ENCODE results near the gene CPD.
"Not testable (repeated sequence)": the region's sequence is repeated elsewhere in the genome, so short reads cannot be mapped to it uniquely, and the experiment has no call there.

The CPD gene

DNA sequence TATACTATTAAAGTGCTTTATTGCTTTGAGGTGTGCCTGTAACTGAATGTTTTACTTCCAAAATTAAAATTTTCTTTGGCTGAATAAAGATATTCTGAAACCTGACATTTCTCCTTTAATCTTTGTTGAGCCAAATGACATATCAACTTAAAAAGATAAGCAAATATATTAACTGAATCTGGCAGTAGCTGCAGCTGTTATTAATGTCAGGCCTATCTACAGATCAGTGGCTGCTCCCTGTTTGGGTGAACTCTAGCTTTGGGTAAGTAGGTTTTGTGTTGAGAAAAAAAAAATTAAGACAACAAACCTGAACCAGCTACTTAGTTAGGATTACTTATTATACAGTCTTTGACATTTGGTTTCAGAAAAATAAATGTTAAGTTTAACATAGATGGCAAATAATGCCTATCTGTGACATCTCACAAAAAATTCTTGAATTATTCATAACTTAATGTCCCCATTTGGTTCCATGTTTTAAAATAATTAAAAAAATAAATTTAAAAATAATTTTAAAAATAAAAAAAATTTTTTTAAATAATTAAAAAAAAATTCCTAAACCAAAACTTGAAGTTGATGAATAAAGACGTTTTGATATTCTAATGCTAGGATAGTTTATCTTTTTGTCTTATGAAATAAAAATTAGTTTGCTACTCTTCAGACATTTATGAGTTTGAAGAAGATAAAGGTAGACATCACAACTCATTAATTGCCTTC lies 19.8 kb downstream of the CPD start:
- no peak for DNase-seq (ENCODE audit: low read depth, low spot score)

DNA sequence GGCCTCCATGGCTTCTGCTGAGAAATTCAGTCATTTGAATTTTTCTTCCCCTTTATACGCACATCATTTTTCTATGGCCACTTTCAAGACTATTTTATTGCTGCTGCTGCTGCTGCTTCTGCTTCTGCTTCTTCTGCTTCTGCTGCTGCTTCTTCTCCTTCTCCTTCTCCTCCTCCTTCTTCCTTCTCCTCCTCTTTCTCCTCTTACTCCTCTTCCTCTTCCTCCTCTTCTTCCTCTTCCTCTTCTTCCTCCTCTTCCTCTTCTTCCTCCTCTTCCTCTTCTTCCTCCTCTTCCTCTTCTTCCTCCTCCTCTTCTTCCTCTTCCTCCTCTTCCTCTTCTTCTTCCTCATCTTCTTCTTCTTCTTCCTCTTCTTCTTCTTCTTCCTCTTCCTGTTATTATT lies 22.4 kb downstream of the CPD start:
- no peak for TF ChIP-seq CTCF (IDR thresholded peaks at IDR 0.05; ENCODE audit: insufficient read depth, low read length, missing control alignments)
- CTCF ChIA-PET, result no interaction called here
- H3K4me3 ChIP-seq (ENCODE audit: low read depth, low read length), result no peak overlapping the region
- DNase-seq (ENCODE audit: low read depth, low spot score), result no peak
- POLR2A ChIA-PET, result no interaction called here

More for the DNA sequence above, 19.8 kb downstream of the CPD start:
- no peak for TF ChIP-seq CTCF (IDR thresholded peaks at IDR 0.05; ENCODE audit: insufficient read depth, low read length, missing control alignments)
- no peak overlapping the region for H3K4me3 ChIP-seq (ENCODE audit: low read depth, low read length)
- CTCF ChIA-PET, result no interaction called here
- POLR2A ChIA-PET, result no interaction called here

GRCh38 chr17:30405161-30405560 lies 26.4 kb downstream of the CPD start:
- no peak for DNase-seq (ENCODE audit: low read depth, low spot score)
- ChIA-PET POLR2A (no interaction called here), CTCF (interaction anchor here (1.7 kb wide), 1 partner anchor 65 kb away, joined by 6 read pairs; no protein-coding TSS in a partner anchor)
- H3K4me3 ChIP-seq (ENCODE audit: low read depth, low read length), result no peak overlapping the region
- no peak for TF ChIP-seq CTCF (IDR thresholded peaks at IDR 0.05; ENCODE audit: insufficient read depth, low read length, missing control alignments)

GRCh38 chr17:30410627-30411026 lies 31.9 kb downstream of the CPD start:
- CTCF ChIA-PET; DNase-seq (ENCODE audit: low read depth, low spot score); H3K4me3 ChIP-seq (ENCODE audit: low read depth, low read length); POLR2A ChIA-PET: not testable (repeated sequence)

DNA sequence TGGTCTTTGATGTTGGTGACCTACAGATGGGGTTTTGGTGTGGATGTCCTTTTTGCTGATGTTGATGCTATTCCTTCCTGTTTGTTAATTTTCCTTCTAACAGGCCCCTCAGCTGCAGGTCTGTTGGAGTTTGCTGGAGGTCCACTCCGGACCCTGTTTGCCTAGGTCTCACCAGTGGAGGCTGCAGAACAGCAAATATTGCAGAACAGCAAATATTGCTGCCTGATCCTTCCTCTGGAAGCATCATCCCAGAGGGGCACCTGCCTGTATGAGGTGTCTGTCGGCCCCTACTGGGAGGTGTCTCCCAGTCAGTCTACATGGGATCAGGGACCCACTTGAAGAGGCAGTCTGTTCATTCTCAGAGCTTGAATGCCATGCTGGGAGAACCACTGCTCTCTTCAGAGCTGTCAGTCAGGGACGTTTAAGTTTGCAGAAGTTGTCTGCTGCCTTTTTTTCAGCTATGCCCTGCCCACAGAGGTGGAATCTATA lies 33.3 kb downstream of the CPD start:
- DNase-seq (ENCODE audit: low read depth, low spot score); POLR2A ChIA-PET; H3K4me3 ChIP-seq (ENCODE audit: low read depth, low read length): not testable (repeated sequence)
- CTCF ChIA-PET, result interaction anchor here (0.8 kb wide), 1 partner anchor 9 kb away, joined by 3 read pairs; no protein-coding TSS in a partner anchor

GRCh38 chr17:30413109-30413508 lies 34.4 kb downstream of the CPD start:
- ChIA-PET POLR2A (no interaction called here), CTCF (no interaction called here)
- no peak for TF ChIP-seq CTCF (IDR thresholded peaks at IDR 0.05; ENCODE audit: insufficient read depth, low read length, missing control alignments)
- DNase-seq (ENCODE audit: low read depth, low spot score), result no peak
- no peak overlapping the region for H3K4me3 ChIP-seq (ENCODE audit: low read depth, low read length)

DNA sequence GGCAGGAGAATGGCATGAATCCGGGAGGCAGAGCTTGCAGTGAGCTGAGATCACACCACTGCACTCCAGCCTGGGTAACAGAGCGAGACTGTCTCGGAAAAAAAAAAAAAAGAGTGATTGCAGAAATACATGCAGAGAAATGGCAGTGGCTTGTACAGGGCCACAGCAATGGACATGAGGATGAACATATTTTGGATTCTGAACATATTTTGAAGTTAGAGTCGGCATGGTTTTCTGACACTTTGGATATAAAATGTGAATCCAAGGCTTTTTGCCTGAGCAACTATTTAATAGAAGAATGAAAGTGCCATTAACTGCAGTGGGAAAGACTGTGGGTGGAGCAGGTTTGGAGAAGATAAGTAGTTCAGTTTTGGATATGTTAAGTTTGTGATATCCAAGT lies 35.8 kb downstream of the CPD start:
- H3K4me3 ChIP-seq (ENCODE audit: low read depth, low read length), result no peak overlapping the region
- POLR2A ChIA-PET, result no interaction called here
- no peak for TF ChIP-seq CTCF (IDR thresholded peaks at IDR 0.05; ENCODE audit: insufficient read depth, low read length, missing control alignments)
- no peak for DNase-seq (ENCODE audit: low read depth, low spot score)
- CTCF ChIA-PET, result no interaction called here

Data from AG04449 (cell line).